HG03460 (cell line): Measurements from ENCODE around the gene ATP5PO.

Experiments
- ATAC-seq: cut with Tn5 transposase; IDR thresholded peaks from one replicate; pipeline ENCODE4 v1.9.1; 2021; ENCODE audit not compliant: unreplicated experiment

Gene ATP5PO

GRCh38 chr21:33915368-33916199 lies at the start of gene ATP5PO:
ATP5PO (minus strand) TSS chr21:33915804; CDS start chr21:33915763, 41 bp downstream.
- ATAC-seq, result peak; percentile 99

GRCh38 chr21:33964706-33965325 lies 49.2 kb upstream of the ATP5PO start:
- no peak for ATAC-seq

GRCh38 chr21:33963848-33964555 lies 48.4 kb upstream of the ATP5PO start:
- no peak for ATAC-seq

- no peak for ATAC-seq
Measured at GRCh38 chr21:33962290-33962689, 46.7 kb upstream of the ATP5PO start.

GRCh38 chr21:33961061-33961460 lies 45.5 kb upstream of the ATP5PO start:
- no peak for ATAC-seq

GRCh38 chr21:33959680-33960079 lies 44.1 kb upstream of the ATP5PO start:
- no peak for ATAC-seq

GRCh38 chr21:33954395-33954794 lies 38.8 kb upstream of the ATP5PO start:
- no peak for ATAC-seq

GRCh38 chr21:33951276-33952178 lies 35.9 kb upstream of the ATP5PO start:
- no peak for ATAC-seq

- no peak for ATAC-seq
Measured at GRCh38 chr21:33950431-33951079, 35.0 kb upstream of the ATP5PO start.

GRCh38 chr21:33949516-33950430 lies 34.2 kb upstream of the ATP5PO start:
- peak; percentile 31 for ATAC-seq

GRCh38 chr21:33948951-33949444 lies 33.4 kb upstream of the ATP5PO start:
- ATAC-seq, result no peak

- peak; percentile 47 for ATAC-seq
Measured at GRCh38 chr21:33948096-33948950, 32.7 kb upstream of the ATP5PO start.

GRCh38 chr21:33947451-33948095 lies 32.0 kb upstream of the ATP5PO start:
- peak; percentile 51 for ATAC-seq

GRCh38 chr21:33945652-33946270 lies 30.2 kb upstream of the ATP5PO start:
- ATAC-seq, result no peak

GRCh38 chr21:33944185-33944763 lies 28.7 kb upstream of the ATP5PO start:
- no peak for ATAC-seq

- ATAC-seq, result no peak
Measured at GRCh38 chr21:33943293-33943692, 27.7 kb upstream of the ATP5PO start.

- no peak for ATAC-seq
Measured at GRCh38 chr21:33942426-33942825, 26.8 kb upstream of the ATP5PO start.
